IMR-90 (cell line): Measurements from ENCODE around the gene ARMS2. TPM values are rescaled to one million over a fixed set of nuclear protein-coding genes. Genes with fewer than 3 reads are reported as not detected.

Experiments
- ATAC-seq: fragments of 200-7000 bp; cut with Tn5 transposase; 2 replicates; pipeline ENCODE4 v1.9.1; 2020; ENCODE audit warnings: low read depth, mild to moderate bottlenecking, moderate library complexity
- BruUV-seq: library from RNA; stranded (reverse); fragments of 400-500 nt; replicated peaks from 2 replicates; lab custom pipeline; 2021; lab: Mats Ljungman, UMichigan
- CTCF ChIA-PET: fragments of 300-600 bp; formaldehyde crosslinking; extraction: SDS; loops from one replicate; lab custom pipeline; 2021; ENCODE audit warnings: antibody characterized with exemption; lab: Yijun Ruan, JAX
- POLR2A ChIA-PET: fragments of 300-600 bp; sonication (Branson Sonifier 250); formaldehyde crosslinking; loops from one replicate; lab custom pipeline; 2022; ENCODE audit warnings: antibody characterized with exemption; ENCODE audit not compliant: unreplicated experiment; lab: Charles Lee
- DNase-seq: peaks from one replicate; pipeline ENCODE4 v3.0.0; 2013
- H2AFZ ChIP-seq: replicated peaks from 2 replicates; pipeline ENCODE3; 2013; ENCODE audit warnings: low read length, mild to moderate bottlenecking; ENCODE audit not compliant: poor library complexity
- H2AK5ac ChIP-seq: 2 replicates; pipeline ENCODE4 v1.6.1; 2013; ENCODE audit warnings: low read depth, low read length, inconsistent platforms
- H2AK9ac ChIP-seq: replicated peaks from 2 replicates; pipeline ENCODE3; 2013; ENCODE audit warnings: mild to moderate bottlenecking, low read depth, low read length, moderate library complexity; ENCODE audit not compliant: poor library complexity
- H2BK120ac ChIP-seq: 2 replicates; pipeline ENCODE4 v1.6.1; 2013; ENCODE audit warnings: low read depth, low read length, inconsistent platforms
- H2BK15ac ChIP-seq: 3 replicates; pipeline ENCODE4 v1.6.1; 2013; ENCODE audit warnings: low read depth, low read length, inconsistent platforms
- H2BK20ac ChIP-seq: 2 replicates; pipeline ENCODE4 v1.6.1; 2013; ENCODE audit warnings: low read depth, mild to moderate bottlenecking, inconsistent platforms, low read length, moderate library complexity
- H2BK5ac ChIP-seq: 2 replicates; pipeline ENCODE4 v1.6.1; 2013; ENCODE audit warnings: mild to moderate bottlenecking, low read depth, low read length, inconsistent platforms; ENCODE audit not compliant: poor library complexity, severe bottlenecking
- H3K14ac ChIP-seq: replicated peaks from 2 replicates; pipeline ENCODE4 v1.6.1; 2013; ENCODE audit warnings: low read depth, low read length, inconsistent platforms
- H3K18ac ChIP-seq: 2 replicates; pipeline ENCODE4 v1.6.1; 2013; ENCODE audit warnings: low read depth, low read length, control low read depth
- H3K23ac ChIP-seq: 2 replicates; pipeline ENCODE4 v1.6.1; 2013; ENCODE audit warnings: low read depth, low read length, inconsistent platforms
- H3K27ac ChIP-seq: 2 replicates; pipeline ENCODE4 v1.5.1; 2013; ENCODE audit warnings: mild to moderate bottlenecking, control low read depth, low read length; ENCODE audit not compliant: insufficient read depth
- H3K27me3 ChIP-seq: 2 replicates; pipeline ENCODE4 v1.6.1; 2013; ENCODE audit warnings: low read length; ENCODE audit not compliant: control insufficient read depth, insufficient read depth
- H3K36me3 ChIP-seq: 2 replicates; pipeline ENCODE4 v1.6.1; 2013; ENCODE audit warnings: low read length, mixed read lengths; ENCODE audit not compliant: control insufficient read depth, insufficient read depth
- H3K4ac ChIP-seq: 2 replicates; pipeline ENCODE4 v1.6.1; 2013; ENCODE audit warnings: low read depth, low read length, inconsistent platforms
- H3K4me1 ChIP-seq: 2 replicates; pipeline ENCODE4 v1.6.1; 2013; ENCODE audit warnings: low read length, mixed read lengths; ENCODE audit not compliant: control insufficient read depth, insufficient read depth
- H3K4me2 ChIP-seq: 2 replicates; pipeline ENCODE4 v1.6.1; 2013; ENCODE audit warnings: low read depth, mild to moderate bottlenecking, control low read depth, low read length, moderate library complexity
- H3K4me3 ChIP-seq: 2 replicates; pipeline ENCODE4 v1.5.1; 2013; ENCODE audit warnings: low read depth, mild to moderate bottlenecking, control low read depth, low read length, moderate library complexity; ENCODE audit not compliant: insufficient read depth
- H3K56ac ChIP-seq: 2 replicates; pipeline ENCODE4 v1.6.1; 2013; ENCODE audit warnings: low read length, inconsistent platforms; ENCODE audit not compliant: insufficient read depth; ENCODE audit errors: extremely low read depth
- H3K79me1 ChIP-seq, 2 experiments: 2 replicates each; pipeline ENCODE4 v1.6.1; 2013; ENCODE audit warnings: low read length in 2 of 2, inconsistent platforms in 1 of 2, low read depth in 1 of 2
- H3K9ac ChIP-seq: 2 replicates; pipeline ENCODE4 v1.6.1; 2013; ENCODE audit warnings: low read depth, low read length, control low read depth
- H3K9me1 ChIP-seq: 2 replicates; pipeline ENCODE4 v1.6.1; 2013; ENCODE audit warnings: low read length, inconsistent platforms; ENCODE audit not compliant: insufficient read depth
- H3K9me3 ChIP-seq: 2 replicates; pipeline ENCODE4 v1.6.1; 2013; ENCODE audit warnings: low read length; ENCODE audit not compliant: control insufficient read depth, insufficient read depth
- H4K20me1 ChIP-seq: 2 replicates; pipeline ENCODE4 v1.6.1; 2013; ENCODE audit warnings: low read length, inconsistent platforms; ENCODE audit not compliant: insufficient read depth
- H4K5ac ChIP-seq: 2 replicates; pipeline ENCODE4 v1.6.1; 2013; ENCODE audit warnings: mild to moderate bottlenecking, low read depth, low read length, control low read depth
- H4K8ac ChIP-seq, 2 experiments: 2 replicates each; pipeline ENCODE4 v1.6.1; 2013; ENCODE audit warnings: low read depth in 2 of 2, low read length in 2 of 2, control low read depth in 1 of 2, inconsistent platforms in 1 of 2
- H4K91ac ChIP-seq: 2 replicates; pipeline ENCODE4 v1.6.1; 2013; ENCODE audit warnings: low read depth, low read length, inconsistent platforms; ENCODE audit not compliant: insufficient read depth
- MAFK ChIP-seq: IDR thresholded peaks from 2 replicates; pipeline ENCODE4 v1.6.1; 2012; ENCODE audit warnings: low read depth, low read length, improper control_type of control experiment
- WGBS, 2 experiments: methylation state at CpG; one replicate each; pipeline versions ENCODE4 v1.1.5 to v1.1.7; 2013; ENCODE audit warnings: missing lambda C conversion rate in 2 of 2; ENCODE audit not compliant: insufficient read length in 1 of 2; ENCODE audit errors: extremely low coverage in 2 of 2; 5-methylcytosine and 5-hydroxymethylcytosine counted together
- dilution Hi-C: fragments of 300-500 bp; cut with HindIII; formaldehyde crosslinking; loops from one replicate; pipeline ENCODE4 v1.14.3; 2018; ENCODE audit warnings: low sequenced_read_pairs; ENCODE audit not compliant: unreplicated experiment
- in situ Hi-C: fragments of 300-500 bp; cut with MboI; formaldehyde crosslinking; loops from 3 replicates; pipeline ENCODE4 v1.14.3; 2019; ENCODE audit warnings: low sequenced_read_pairs, inconsistent platforms, mixed read lengths
- intact Hi-C: fragments of 100-400 bp; cut with micrococcal nuclease; formaldehyde crosslinking; loops from 2 replicates; pipeline ENCODE4 v1.10.0; 2022
- polyA plus RNA-seq, 3 experiments: library from polyadenylated mRNA; depleted of rRNA; stranded (reverse); fragments of >200 nt; gene quantifications; 2 replicates each; pipeline ENCODE4 v1.2.3, GENCODE V29; 2012; ENCODE audit warnings: low replicate concordance in 1 of 3
- total RNA-seq: library from RNA; depleted of rRNA; stranded (reverse); fragments of >200 nt; gene quantifications from 2 replicates; pipeline ENCODE4 v1.2.3, GENCODE V29; 2012
- TF ChIP-seq, protein P1 (sequence below): fragments of 150-350 bp; IDR thresholded peaks from 2 replicates; pipeline ENCODE4 v1.6.1; 2017; ENCODE audit warnings: mild to moderate bottlenecking, antibody characterized with exemption, low read length, low read depth

The ARMS2 gene
- total and polyA plus RNA-seq, 2 of the 4 experiments (the other 2 are of a cell fraction) = not detected

DNA sequence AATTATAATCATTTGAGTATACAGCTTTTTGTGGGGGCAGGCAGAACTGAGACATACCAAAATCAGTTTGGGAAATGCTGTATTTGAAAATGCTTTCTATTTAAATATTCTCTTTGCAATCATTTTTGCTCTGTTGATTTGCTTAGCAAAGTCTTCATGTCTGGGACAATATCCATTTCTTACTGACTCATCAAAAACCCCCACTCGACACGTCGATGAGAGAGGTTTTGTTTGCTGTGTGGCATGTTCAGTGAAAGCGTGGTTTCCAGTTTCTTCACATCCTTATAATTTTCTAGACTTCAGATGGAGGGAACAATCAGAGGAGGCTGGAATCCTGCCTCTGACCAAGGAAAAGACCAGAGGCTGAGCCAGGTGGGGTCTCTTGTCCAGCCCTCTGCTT is 35.8 kb downstream of the ARMS2 start:
- Histone ChIP-seq H3K14ac (no peak overlapping the region), H4K91ac (no peak overlapping the region), H2BK20ac (no peak overlapping the region), H3K36me3 (peaks cover 8% of the 10 kb centered on the region; the same call in 1 of the 2 replicates), H2BK5ac (no peak overlapping the region), H3K4me3 (no peak overlapping the region), H2AK9ac (no peak overlapping the region), H3K27ac (no peak overlapping the region), H3K4ac (no peak overlapping the region), H3K9ac (no peak overlapping the region), H3K56ac (no peak overlapping the region), H2AK5ac (no peak overlapping the region), H3K79me1 (peaks cover 3 to 8% of the 10 kb centered on the region in 2 experiments; a peak in 1 of 4 replicates), H4K20me1 (no peaks in the 10 kb centered on the region; the same call in 1 of the 2 replicates), H4K5ac (no peak overlapping the region), H3K4me1 (peaks cover 24% of the 10 kb centered on the region), H3K9me3 (no peaks in the 10 kb centered on the region), H4K8ac (no peak overlapping the region), H3K27me3 (no peaks in the 10 kb centered on the region), H3K4me2 (no peak overlapping the region), H3K18ac (no peak overlapping the region), H3K9me1 (0 out of 2 replicates have a peak, but pooled peaks cover 4% of the 10 kb centered on the region), H2BK120ac (no peak overlapping the region), H3K23ac (no peak overlapping the region), H2AFZ (no peak overlapping the region), H2BK15ac (no peak overlapping the region)
- no TSS peak for BruUV-seq
- no CpG with 5 or more reads among the region's 4 CpGs for WGBS, 2 experiments
- ChIA-PET POLR2A (no interaction called here), CTCF (no interaction called here)
- ATAC-seq (no peak), DNase-seq (peak; percentile 61)
- intact Hi-C loops = no loop called here
- peak; percentile 87 for TF ChIP-seq MAFK
- TF ChIP-seq, protein P1, sequence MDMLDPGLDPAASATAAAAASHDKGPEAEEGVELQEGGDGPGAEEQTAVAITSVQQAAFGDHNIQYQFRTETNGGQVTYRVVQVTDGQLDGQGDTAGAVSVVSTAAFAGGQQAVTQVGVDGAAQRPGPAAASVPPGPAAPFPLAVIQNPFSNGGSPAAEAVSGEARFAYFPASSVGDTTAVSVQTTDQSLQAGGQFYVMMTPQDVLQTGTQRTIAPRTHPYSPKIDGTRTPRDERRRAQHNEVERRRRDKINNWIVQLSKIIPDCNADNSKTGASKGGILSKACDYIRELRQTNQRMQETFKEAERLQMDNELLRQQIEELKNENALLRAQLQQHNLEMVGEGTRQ = no peak
- in situ Hi-C loops = no loop called here
- dilution Hi-C loops = no loop called here
